SU-DHL-6 (cell line): Measurements from ENCODE around the gene LRCH3.

ENCODE experiments used
- EZH2phosphoT487 ChIP-seq: fragments of 200-600 bp; sonication (generic), shearing (Covaris generic); conservative IDR thresholded peaks from 2 replicates; pipeline ENCODE4 v1.6.1; 2018; ENCODE audit warnings: mild to moderate bottlenecking, antibody characterized with exemption, low read length, moderate library complexity, mixed read lengths
- TF ChIP-seq, protein P1 (sequence below): fragments of 200-600 bp; sonication (generic); IDR thresholded peaks from one replicate; pipeline ENCODE4 v1.5.1; 2017; ENCODE audit warnings: antibody characterized with exemption, mild to moderate bottlenecking, low read length, moderate library complexity; ENCODE audit not compliant: insufficient read depth, poor library complexity, severe bottlenecking

DNA sequence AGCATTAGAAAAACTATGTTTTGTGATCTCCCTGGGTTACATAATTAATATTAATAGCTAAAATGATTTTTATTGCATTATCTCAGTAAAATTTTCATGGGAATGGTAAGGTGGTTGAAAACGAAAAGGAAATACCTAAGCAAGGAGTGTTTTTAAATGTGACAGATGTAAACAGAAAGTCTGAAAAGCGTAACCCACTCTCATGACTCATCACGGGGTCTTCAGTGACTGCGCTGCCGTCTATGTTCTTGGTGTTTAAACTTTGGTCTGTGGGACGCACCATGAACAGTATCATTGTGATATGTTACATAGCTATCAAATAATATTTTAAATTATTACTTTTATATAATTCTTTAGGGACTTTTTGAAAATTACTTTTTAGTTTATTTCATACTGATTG lies 19.8 kb downstream of the LRCH3 start:
- TF ChIP-seq, protein P1, sequence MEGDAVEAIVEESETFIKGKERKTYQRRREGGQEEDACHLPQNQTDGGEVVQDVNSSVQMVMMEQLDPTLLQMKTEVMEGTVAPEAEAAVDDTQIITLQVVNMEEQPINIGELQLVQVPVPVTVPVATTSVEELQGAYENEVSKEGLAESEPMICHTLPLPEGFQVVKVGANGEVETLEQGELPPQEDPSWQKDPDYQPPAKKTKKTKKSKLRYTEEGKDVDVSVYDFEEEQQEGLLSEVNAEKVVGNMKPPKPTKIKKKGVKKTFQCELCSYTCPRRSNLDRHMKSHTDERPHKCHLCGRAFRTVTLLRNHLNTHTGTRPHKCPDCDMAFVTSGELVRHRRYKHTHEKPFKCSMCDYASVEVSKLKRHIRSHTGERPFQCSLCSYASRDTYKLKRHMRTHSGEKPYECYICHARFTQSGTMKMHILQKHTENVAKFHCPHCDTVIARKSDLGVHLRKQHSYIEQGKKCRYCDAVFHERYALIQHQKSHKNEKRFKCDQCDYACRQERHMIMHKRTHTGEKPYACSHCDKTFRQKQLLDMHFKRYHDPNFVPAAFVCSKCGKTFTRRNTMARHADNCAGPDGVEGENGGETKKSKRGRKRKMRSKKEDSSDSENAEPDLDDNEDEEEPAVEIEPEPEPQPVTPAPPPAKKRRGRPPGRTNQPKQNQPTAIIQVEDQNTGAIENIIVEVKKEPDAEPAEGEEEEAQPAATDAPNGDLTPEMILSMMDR: no peak
- TF ChIP-seq EZH2phosphoT487: no peak
